ENCODE results near the gene NPC2. TPM values are rescaled to one million over a fixed set of nuclear protein-coding genes. Genes with fewer than 3 reads are reported as not detected.

NPC2 gene
- total and polyA plus RNA-seq, 10 donors: 191 to 956 (median 298) TPM

- WGBS, 5 donors: 0 to 11% (median 6%) methylated on average over 13 of the region's 13 CpGs
- Histone ChIP-seq H3K4me1 (peaks cover 0 to 27% (median 17%) of the 10 kb centered on the region in 6 donors), H3K4me3 (peak overlapping the region in 2 of 8 donors; percentile 7 to 28), H3K27ac (peak overlapping the region in 7 of 8 donors; percentile 23 to 63 (median 49)), H3K36me3 (no peaks in the 10 kb centered on the region), H3K9me3 (no peaks in the 10 kb centered on the region), H3K27me3 (replicated peaks in 1 of 7) (peaks cover 0 to 11% (median 0%) of the 10 kb centered on the region in 7 donors)
- intact Hi-C loops (cut with DNase I; ENCODE audit: low total_unique reads): no loop called here
- peak in 1 of 3 donors; percentile 37 for TF ChIP-seq POLR2AphosphoS5 (IDR thresholded peaks at IDR 0.05)
- TF ChIP-seq CTCF (IDR thresholded peaks at IDR 0.05 in 8 of 11, conservative IDR thresholded peaks at IDR 0.05 in 3 of 11): no peak
- DNase-seq: peak; percentile 73
Measured at GRCh38 chr14:74514471-74514941, 21.4 kb upstream of the NPC2 start.

- 75 to 89% (median 78%) methylated on average over 9 to 10 of the region's 10 CpGs for WGBS, 5 donors
- Histone ChIP-seq H3K36me3 (no peaks in the 10 kb centered on the region), H3K27ac (no peak overlapping the region), H3K27me3 (replicated peaks in 1 of 7) (peaks cover 0 to 24% (median 0%) of the 10 kb centered on the region in 7 donors), H3K9me3 (no peaks in the 10 kb centered on the region), H3K4me1 (peaks cover 0 to 30% (median 18%) of the 10 kb centered on the region in 6 donors), H3K4me3 (no peak overlapping the region)
- intact Hi-C loops (cut with DNase I; ENCODE audit: low total_unique reads): no loop called here
- TF ChIP-seq POLR2A (IDR thresholded peaks at IDR 0.05) (no peak), POLR2AphosphoS5 (IDR thresholded peaks at IDR 0.05) (no peak), CTCF (IDR thresholded peaks at IDR 0.05 in 8 of 11, conservative IDR thresholded peaks at IDR 0.05 in 3 of 11) (no peak)
- peak; percentile 21 for DNase-seq
Measured at GRCh38 chr14:74511966-74512830, 19.1 kb upstream of the NPC2 start.

GRCh38 chr14:74510959-74511409, 17.9 kb upstream of the NPC2 start:
- Histone ChIP-seq H3K27me3 (replicated peaks in 1 of 7) (peaks cover 0 to 23% (median 0%) of the 10 kb centered on the region in 7 donors), H3K4me1 (peaks cover 0 to 27% (median 19%) of the 10 kb centered on the region in 6 donors), H3K4me3 (no peak overlapping the region), H3K9me3 (no peaks in the 10 kb centered on the region), H3K27ac (no peak overlapping the region), H3K36me3 (no peaks in the 10 kb centered on the region)
- no peak for TF ChIP-seq POLR2AphosphoS5 (IDR thresholded peaks at IDR 0.05)
- no peak for TF ChIP-seq POLR2A (IDR thresholded peaks at IDR 0.05)
- no peak for TF ChIP-seq CTCF (IDR thresholded peaks at IDR 0.05 in 8 of 11, conservative IDR thresholded peaks at IDR 0.05 in 3 of 11)
- 68 to 87% (median 82%) methylated on average over 10 of the region's 10 CpGs for WGBS, 5 donors
- intact Hi-C loops (cut with DNase I; ENCODE audit: low total_unique reads): no loop called here
- DNase-seq: peak; percentile 60
